H1 (cell line): Measurements from ENCODE around the gene CHTF8. TPM values are rescaled to one million over a fixed set of nuclear protein-coding genes. Genes with fewer than 3 reads are reported as not detected.

Experiments
- CTCF ChIA-PET: fragments of 300-600 bp; sonication (Branson Sonifier 250); formaldehyde crosslinking; loops from one replicate; lab custom pipeline; 2021; ENCODE audit not compliant: partially characterized antibody; lab: Charles Lee
- POLR2A ChIA-PET: fragments of 300-600 bp; sonication (Branson Sonifier 250); formaldehyde crosslinking; loops from one replicate; lab custom pipeline; 2021; ENCODE audit warnings: inconsistent platforms; ENCODE audit not compliant: partially characterized antibody; lab: Charles Lee
- DNase-seq, 2 experiments: peaks; one replicate each; pipeline versions ENCODE4 v3.0.0 to v3.0.0-alpha.2; 2010 to 2022; ENCODE audit warnings: low spot score in 2 of 2, low read depth in 1 of 2, mixed read lengths in 1 of 2
- FAIRE-seq: peaks from 2 replicates; lab custom pipeline; 2011; peaks lifted over from hg19 to GRCh38; lab: Jason Lieb, UNC
- H2AFZ ChIP-seq: 2 replicates; pipeline ENCODE4 v1.8.1; 2012; ENCODE audit warnings: low read length, inconsistent platforms
- H2AK5ac ChIP-seq: 2 replicates; pipeline ENCODE4 v1.6.1; 2013; ENCODE audit warnings: low read depth, low read length
- H2BK120ac ChIP-seq: replicated peaks from 2 replicates; pipeline ENCODE3; 2013; ENCODE audit warnings: low read depth, low read length, inconsistent platforms
- H2BK12ac ChIP-seq: 2 replicates; pipeline ENCODE4 v1.6.1; 2013; ENCODE audit warnings: low read depth, low read length
- H2BK15ac ChIP-seq: 2 replicates; pipeline ENCODE4 v1.6.1; 2013; ENCODE audit warnings: low read length
- H2BK20ac ChIP-seq: 2 replicates; pipeline ENCODE4 v1.6.1; 2013; ENCODE audit warnings: low read length
- H2BK5ac ChIP-seq: 2 replicates; pipeline ENCODE4 v1.6.1; 2013; ENCODE audit warnings: low read depth, low read length
- H3K14ac ChIP-seq: 2 replicates; pipeline ENCODE4 v1.6.1; 2013; ENCODE audit warnings: inconsistent platforms; ENCODE audit not compliant: insufficient read length
- H3K18ac ChIP-seq: 2 replicates; pipeline ENCODE4 v1.6.1; 2013; ENCODE audit warnings: low read length; ENCODE audit errors: extremely low read depth
- H3K23ac ChIP-seq: 2 replicates; pipeline ENCODE4 v1.6.1; 2013; ENCODE audit warnings: inconsistent platforms; ENCODE audit not compliant: insufficient read length
- H3K23me2 ChIP-seq: 2 replicates; pipeline ENCODE4 v1.6.1; 2013; ENCODE audit warnings: low read depth, low read length
- H3K27ac ChIP-seq: 2 replicates; pipeline ENCODE4 v1.6.1; 2011; ENCODE audit warnings: low read depth, low read length, inconsistent platforms
- H3K27me3 ChIP-seq, 4 experiments: replicated peaks in 1 of 4; 1 replicate in 1 of 4; 2 replicates in 3 of 4; pipeline versions ENCODE4 v1.6.1 to v1.8.1; 2011 to 2013; ENCODE audit warnings: low read length in 3 of 4, mild to moderate bottlenecking in 3 of 4, inconsistent platforms in 2 of 4, mixed read lengths in 2 of 4, moderate library complexity in 1 of 4; ENCODE audit not compliant: control insufficient read depth in 3 of 4, insufficient read depth in 3 of 4; ENCODE audit errors: extremely low read depth in 1 of 4
- H3K36me3 ChIP-seq, 4 experiments: 2 replicates each; pipeline versions ENCODE4 v1.6.1 to v1.8.1; 2011 to 2013; ENCODE audit warnings: mild to moderate bottlenecking in 4 of 4, low read length in 3 of 4, moderate library complexity in 2 of 4, control low read depth in 1 of 4, inconsistent platforms in 1 of 4; ENCODE audit not compliant: insufficient read depth in 4 of 4, control insufficient read depth in 2 of 4
- H3K4ac ChIP-seq: replicated peaks from 2 replicates; pipeline ENCODE3; 2013; ENCODE audit warnings: low read length, low read depth, mixed read lengths, inconsistent platforms; ENCODE audit not compliant: insufficient read length
- H3K4me1 ChIP-seq, 4 experiments: replicated peaks in 1 of 4; 1 replicate in 1 of 4; 2 replicates in 3 of 4; pipeline versions ENCODE4 v1.6.1 to v1.8.1; 2011 to 2013; ENCODE audit warnings: low read length in 3 of 4, inconsistent platforms in 2 of 4, mixed read lengths in 1 of 4; ENCODE audit not compliant: insufficient read depth in 4 of 4, control insufficient read depth in 3 of 4
- H3K4me2 ChIP-seq, 2 experiments: 2 replicates each; pipeline versions ENCODE4 v1.6.1 to v1.8.1; 2011 to 2013; ENCODE audit warnings: low read depth in 2 of 2, low read length in 2 of 2, control low read depth in 1 of 2, inconsistent platforms in 1 of 2, mild to moderate bottlenecking in 1 of 2; ENCODE audit not compliant: insufficient read depth in 1 of 2
- H3K4me3 ChIP-seq, 4 experiments: fragments of 200-600, 300-600 bp in 1 of 4; sonication (generic), shearing (Covaris generic), sonication (Bioruptor Twin) in 1 of 4; 2 replicates each; pipeline versions ENCODE4 v1.5.1 to v1.8.1; 2011 to 2016; ENCODE audit warnings: low read length in 4 of 4, low read depth in 3 of 4, control low read depth in 2 of 4, inconsistent platforms in 2 of 4, mild to moderate bottlenecking in 2 of 4, mixed read lengths in 1 of 4, moderate library complexity in 1 of 4; ENCODE audit not compliant: insufficient read depth in 2 of 4; ENCODE audit errors: extremely low read depth in 1 of 4
- H3K56ac ChIP-seq: replicated peaks from 2 replicates; pipeline ENCODE3; 2013; ENCODE audit warnings: low read depth, mild to moderate bottlenecking, mixed read lengths, low read length, inconsistent platforms; ENCODE audit not compliant: insufficient read length
- H3K79me1 ChIP-seq: 2 replicates; pipeline ENCODE4 v1.6.1; 2013; ENCODE audit warnings: low read depth, low read length, control low read depth
- H3K79me2 ChIP-seq, 2 experiments: 2 replicates each; pipeline versions ENCODE4 v1.6.1 to v1.8.1; 2012 to 2013; ENCODE audit warnings: low read length in 2 of 2, mild to moderate bottlenecking in 2 of 2, inconsistent platforms in 1 of 2; ENCODE audit not compliant: insufficient read depth in 2 of 2, control insufficient read depth in 1 of 2
- H3K9ac ChIP-seq, 4 experiments: replicated peaks in 1 of 4; 1 replicate in 1 of 4; 2 replicates in 3 of 4; pipeline versions ENCODE4 v1.6.1 to v1.8.1; 2011 to 2013; ENCODE audit warnings: low read depth in 3 of 4, low read length in 3 of 4, control low read depth in 2 of 4, mild to moderate bottlenecking in 2 of 4, moderate library complexity in 2 of 4, inconsistent platforms in 1 of 4; ENCODE audit errors: extremely low read depth in 1 of 4
- H3K9me3 ChIP-seq, 2 experiments: 2 replicates each; pipeline versions ENCODE4 v1.6.1 to v1.8.1; 2012 to 2013; ENCODE audit warnings: mild to moderate bottlenecking in 2 of 2, moderate library complexity in 2 of 2, control low read depth in 1 of 2, inconsistent platforms in 1 of 2, low read depth in 1 of 2, low read length in 1 of 2, mixed read lengths in 1 of 2; ENCODE audit not compliant: insufficient read depth in 2 of 2
- H4K20me1 ChIP-seq, 2 experiments: replicated peaks in 1 of 2; 2 replicates each; pipeline versions ENCODE3 to v1.8.1; 2011 to 2013; ENCODE audit warnings: inconsistent platforms in 2 of 2, low read length in 2 of 2, mild to moderate bottlenecking in 1 of 2; ENCODE audit not compliant: insufficient read depth in 2 of 2, control insufficient read depth in 1 of 2
- H4K5ac ChIP-seq: 2 replicates; pipeline ENCODE4 v1.6.1; 2013; ENCODE audit warnings: low read length, low read depth, mixed read lengths, inconsistent platforms; ENCODE audit not compliant: insufficient read length
- H4K8ac ChIP-seq: 2 replicates; pipeline ENCODE4 v1.8.0; 2013; ENCODE audit warnings: mild to moderate bottlenecking, moderate library complexity, low read length, inconsistent platforms; ENCODE audit not compliant: insufficient read depth; ENCODE audit errors: extremely low read depth
- H4K91ac ChIP-seq: replicated peaks from 2 replicates; pipeline ENCODE3; 2013; ENCODE audit warnings: low read length, mixed read lengths, inconsistent platforms; ENCODE audit not compliant: insufficient read length
- CBX5 ChIP-seq: fragments of 300-800, 300-1000 bp; sonication (generic); IDR thresholded peaks from 2 replicates; pipeline ENCODE4 v1.7.1; 2016; ENCODE audit warnings: antibody characterized with exemption, low read length, low read depth
- FOSL1 ChIP-seq: IDR thresholded peaks from 2 replicates; pipeline ENCODE4 v1.6.1; 2011; ENCODE audit warnings: mild to moderate bottlenecking, low read depth, low read length, moderate library complexity; ENCODE audit not compliant: insufficient read depth
- SIRT6 ChIP-seq: IDR thresholded peaks from one replicate; pipeline ENCODE4 v1.7.1; 2012; ENCODE audit warnings: low read length, inconsistent platforms
- WGBS, 2 experiments: shearing (Covaris generic) in 1 of 2; methylation state at CpG; one replicate each; pipeline versions ENCODE4 v1.1.6 to v1.1.7; 2013 to 2015; ENCODE audit warnings: low lambda C conversion rate in 2 of 2, mixed read lengths in 2 of 2, inconsistent platforms in 1 of 2, low coverage in 1 of 2, missing lambda C conversion rate in 1 of 2; ENCODE audit not compliant: insufficient replicate concordance in 2 of 2, insufficient coverage in 1 of 2, insufficient read length in 1 of 2; ENCODE audit errors: extremely low coverage in 1 of 2, missing lambda C conversion rate in 1 of 2; 5-methylcytosine and 5-hydroxymethylcytosine counted together
- polyA plus RNA-seq, 7 experiments: library from polyadenylated mRNA; depleted of rRNA in 3 of 7; stranded (reverse) in 5 of 7; unstranded in 2 of 7; fragments of >200 nt in 5 of 7; fragments of 200-250 nt in 2 of 7; gene quantifications; 1 replicate in 5 of 7; 2 replicates in 1 of 7; 4 replicates in 1 of 7; pipeline versions ENCODE4 v1.2.1 to v1.2.3, GENCODE V29; 2011 to 2013; ENCODE audit warnings: missing spikeins in 2 of 7, mixed read lengths in 2 of 7
- total RNA-seq: library from RNA; stranded (reverse); fragmentation: NEBNext Ultra II Directional; extraction: Animal tissue kit (Norgen Biotek cat#: 25700); gene quantifications from 2 replicates; pipeline ENCODE4 v1.2.1, GENCODE V29; 2021

The CHTF8 gene
- total and polyA plus RNA-seq, 2 of the 8 experiments (the other 6 are each of a cell fraction or from before 2014, with no cell fraction given): 114 to 138 TPM

DNA sequence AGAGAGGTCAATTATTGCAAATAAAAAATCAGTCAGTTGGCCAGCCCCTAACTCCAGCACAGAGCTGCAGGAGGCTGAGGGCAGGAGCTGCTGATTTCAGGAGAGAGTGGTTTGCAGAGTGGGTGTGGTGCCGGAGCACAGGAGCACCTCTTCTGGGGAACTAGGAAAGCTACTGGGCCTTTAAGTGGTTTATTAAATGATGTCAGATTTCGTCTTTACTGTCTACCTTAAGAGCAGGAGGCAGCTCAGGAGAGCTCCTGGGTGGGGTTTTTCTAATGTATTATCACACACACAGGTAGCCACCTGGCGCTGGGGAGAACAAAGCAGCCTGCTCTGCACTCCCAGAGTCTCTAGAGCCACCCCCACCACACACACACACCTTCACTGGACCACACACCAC, 38.4 kb downstream of the CHTF8 start:
- Histone ChIP-seq H3K18ac (no peak overlapping the region; the same call in 1 of the 2 replicates), H3K23ac (no peak overlapping the region), H2BK12ac (peak overlapping the region; percentile 27; the same call in 1 of the 2 replicates), H3K27me3 (no peaks in the 10 kb centered on the region), H2BK120ac (no peak overlapping the region), H3K4me3 (no peak overlapping the region; a peak in 1 of 8 replicates), H4K8ac (no peak overlapping the region), H2BK15ac (no peak overlapping the region), H3K23me2 (no peaks in the 10 kb centered on the region), H3K79me2 (no peaks in the 10 kb centered on the region), H2AFZ (no peak overlapping the region; the same call in 1 of the 2 replicates), H3K4ac (no peak overlapping the region), H3K14ac (no peak overlapping the region), H2AK5ac (no peak overlapping the region), H4K20me1 (no peaks in the 10 kb centered on the region), H3K27ac (no peak overlapping the region), H3K4me1 (peaks cover 11 to 23% (median 13%) of the 10 kb centered on the region in 4 experiments), H3K79me1 (no peaks in the 10 kb centered on the region), H3K9ac (no peak overlapping the region), H3K4me2 (no peak overlapping the region), H3K9me3 (no peaks in the 10 kb centered on the region), H3K56ac (no peak overlapping the region), H4K5ac (no peak overlapping the region), H3K36me3 (no peaks in the 10 kb centered on the region), H2BK20ac (peak overlapping the region; percentile 61; the same call in 1 of the 2 replicates), H2BK5ac (peak overlapping the region; percentile 8; the same call in 1 of the 2 replicates), H4K91ac (no peak overlapping the region)
- FAIRE-seq (no peak), DNase-seq (no peak)
- TF ChIP-seq SIRT6 (no peak), FOSL1 (no peak), CBX5 (no peak)
- CTCF ChIA-PET: interaction anchor here (0.6 to 2.7 kb wide), 10 partner anchors 10 to 192 kb away, joined by 3 to 11 read pairs (median 4); partner anchors contain the start of gene HAS3
- WGBS, 2 experiments: 82% methylated on average over 3 of the region's 3 CpGs; no CpG with 5 or more reads in 1 of the 2 experiments
- POLR2A ChIA-PET: interaction anchor here (1.0 to 3.6 kb wide), 7 partner anchors 9 to 22 kb away, joined by 3 to 9 read pairs (median 5); partner anchors contain the start of gene HAS3
